ENCODE data around the gene CACFD1.

GRCh38 chr9:133499892-133500270 lies 40.1 kb downstream of the CACFD1 start:
- TF ChIP-seq POLR2A (IDR thresholded peaks at IDR 0.05; ENCODE audit: low read depth, low read length) (no peak), POU2F2 (IDR thresholded peaks at IDR 0.05; ENCODE audit: low read depth, low read length) (no peak)
